Mesothelial cell of epicardium (in vitro differentiated cells): Measurements from ENCODE around the gene ITGB7. TPM values are rescaled to one million over a fixed set of nuclear protein-coding genes. Genes with fewer than 3 reads are reported as not detected.

Source experiments
- DNase-seq, 2 experiments: peaks; one replicate each; pipeline ENCODE4 v3.0.0; 2021; ENCODE audit warnings: low spot score in 2 of 2; ENCODE audit not compliant: unreplicated experiment in 2 of 2
- H3K27ac Mint-ChIP-seq: 2 replicates; pipeline ENCODE4 v1.8.0; 2021; ENCODE audit warnings: mixed read lengths
- H3K27me3 Mint-ChIP-seq: 2 replicates; pipeline ENCODE4 v1.8.0; 2021; ENCODE audit warnings: low read depth, mixed read lengths
- H3K36me3 Mint-ChIP-seq: 2 replicates; pipeline ENCODE4 v1.8.0; 2021; ENCODE audit warnings: mixed read lengths
- H3K4me1 Mint-ChIP-seq: 2 replicates; pipeline ENCODE4 v1.8.0; 2021; ENCODE audit warnings: mixed read lengths
- H3K4me3 Mint-ChIP-seq: 2 replicates; pipeline ENCODE4 v1.8.0; 2021; ENCODE audit warnings: mild to moderate bottlenecking, moderate library complexity, mixed read lengths
- H3K9me3 Mint-ChIP-seq: 2 replicates; pipeline ENCODE4 v1.8.0; 2021; ENCODE audit warnings: mixed read lengths
- total RNA-seq: library from RNA; stranded (reverse); gene quantifications from 3 replicates; pipeline ENCODE4 v1.2.1, GENCODE V29; 2021
- TF ChIP-seq, protein P1 (sequence below): fragments of 200-600 bp; sonication (generic); IDR thresholded peaks from one replicate; pipeline ENCODE4 v1.5.0; 2021; ENCODE audit warnings: antibody characterized with exemption; ENCODE audit not compliant: unreplicated experiment

ITGB7 gene
- total RNA-seq, 1 donor from 2014 or later, result 4.9 TPM

GRCh38 chr12:53217051-53217930 lies 10.2 kb upstream of the ITGB7 start:
- H3K4me3 Mint-ChIP-seq, result peak overlapping the region; percentile 94
- H3K4me1 Mint-ChIP-seq, result peaks cover 46% of the 10 kb centered on the region
- no peaks in the 10 kb centered on the region for H3K9me3 Mint-ChIP-seq
- peaks cover 8% of the 10 kb centered on the region for H3K36me3 Mint-ChIP-seq
- H3K27me3 Mint-ChIP-seq, result no peaks in the 10 kb centered on the region
- peak overlapping the region; percentile 91 for H3K27ac Mint-ChIP-seq
- TF ChIP-seq, protein P1, sequence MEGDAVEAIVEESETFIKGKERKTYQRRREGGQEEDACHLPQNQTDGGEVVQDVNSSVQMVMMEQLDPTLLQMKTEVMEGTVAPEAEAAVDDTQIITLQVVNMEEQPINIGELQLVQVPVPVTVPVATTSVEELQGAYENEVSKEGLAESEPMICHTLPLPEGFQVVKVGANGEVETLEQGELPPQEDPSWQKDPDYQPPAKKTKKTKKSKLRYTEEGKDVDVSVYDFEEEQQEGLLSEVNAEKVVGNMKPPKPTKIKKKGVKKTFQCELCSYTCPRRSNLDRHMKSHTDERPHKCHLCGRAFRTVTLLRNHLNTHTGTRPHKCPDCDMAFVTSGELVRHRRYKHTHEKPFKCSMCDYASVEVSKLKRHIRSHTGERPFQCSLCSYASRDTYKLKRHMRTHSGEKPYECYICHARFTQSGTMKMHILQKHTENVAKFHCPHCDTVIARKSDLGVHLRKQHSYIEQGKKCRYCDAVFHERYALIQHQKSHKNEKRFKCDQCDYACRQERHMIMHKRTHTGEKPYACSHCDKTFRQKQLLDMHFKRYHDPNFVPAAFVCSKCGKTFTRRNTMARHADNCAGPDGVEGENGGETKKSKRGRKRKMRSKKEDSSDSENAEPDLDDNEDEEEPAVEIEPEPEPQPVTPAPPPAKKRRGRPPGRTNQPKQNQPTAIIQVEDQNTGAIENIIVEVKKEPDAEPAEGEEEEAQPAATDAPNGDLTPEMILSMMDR, result no peak
- DNase-seq, result no peak

GRCh38 chr12:53215497-53215896 lies 8.4 kb upstream of the ITGB7 start:
- DNase-seq, result no peak
- H3K4me1 Mint-ChIP-seq, result peaks cover 42% of the 10 kb centered on the region
- no peak overlapping the region for H3K27ac Mint-ChIP-seq
- TF ChIP-seq, protein P1, result no peak
- no peaks in the 10 kb centered on the region for H3K27me3 Mint-ChIP-seq
- H3K4me3 Mint-ChIP-seq, result no peak overlapping the region
- peaks cover 15% of the 10 kb centered on the region for H3K36me3 Mint-ChIP-seq
- no peaks in the 10 kb centered on the region for H3K9me3 Mint-ChIP-seq

DNA sequence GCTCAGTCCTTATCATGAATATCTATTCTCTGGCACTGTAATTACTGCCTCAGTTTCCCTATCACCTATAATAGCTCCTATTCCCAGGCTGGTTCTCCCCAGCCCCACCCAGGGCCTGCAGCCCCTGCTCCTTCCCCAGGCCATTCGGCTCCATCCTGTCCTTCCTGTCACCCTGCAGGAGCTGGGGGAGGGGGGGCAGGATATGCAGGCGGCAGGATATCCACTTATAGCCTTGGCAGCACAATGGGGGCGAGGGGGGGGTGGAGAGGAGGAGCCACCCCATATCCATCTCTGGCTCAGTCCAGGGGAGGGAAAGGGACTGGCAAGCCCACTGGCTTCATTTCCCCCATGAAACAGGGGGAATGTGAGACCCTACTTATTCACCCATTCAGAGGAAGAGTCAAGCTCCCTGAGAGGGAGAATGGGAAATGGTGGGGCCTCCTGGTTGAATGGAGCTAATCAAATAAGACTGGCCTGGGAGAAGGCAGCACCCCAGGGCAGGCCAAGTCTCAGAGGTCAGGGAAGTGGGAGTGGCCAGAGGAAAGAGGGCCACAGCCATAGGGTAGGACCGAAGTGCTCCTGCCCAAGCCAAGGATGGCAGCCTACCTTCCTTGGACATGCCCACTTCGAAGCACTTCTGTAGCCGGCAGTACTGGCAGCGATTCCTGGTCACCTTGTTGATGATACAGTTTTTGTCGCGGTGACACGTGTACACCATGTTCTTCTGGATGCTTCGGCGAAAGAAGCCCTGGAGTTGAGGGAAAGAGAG lies 7.8 kb upstream of the ITGB7 start:
- peaks cover 18% of the 10 kb centered on the region for H3K36me3 Mint-ChIP-seq
- H3K27me3 Mint-ChIP-seq, result no peaks in the 10 kb centered on the region
- H3K9me3 Mint-ChIP-seq, result no peaks in the 10 kb centered on the region
- no peak for DNase-seq
- TF ChIP-seq, protein P1, result no peak
- H3K4me1 Mint-ChIP-seq, result peaks cover 42% of the 10 kb centered on the region
- no peak overlapping the region for H3K4me3 Mint-ChIP-seq
- H3K27ac Mint-ChIP-seq, result no peak overlapping the region

DNA sequence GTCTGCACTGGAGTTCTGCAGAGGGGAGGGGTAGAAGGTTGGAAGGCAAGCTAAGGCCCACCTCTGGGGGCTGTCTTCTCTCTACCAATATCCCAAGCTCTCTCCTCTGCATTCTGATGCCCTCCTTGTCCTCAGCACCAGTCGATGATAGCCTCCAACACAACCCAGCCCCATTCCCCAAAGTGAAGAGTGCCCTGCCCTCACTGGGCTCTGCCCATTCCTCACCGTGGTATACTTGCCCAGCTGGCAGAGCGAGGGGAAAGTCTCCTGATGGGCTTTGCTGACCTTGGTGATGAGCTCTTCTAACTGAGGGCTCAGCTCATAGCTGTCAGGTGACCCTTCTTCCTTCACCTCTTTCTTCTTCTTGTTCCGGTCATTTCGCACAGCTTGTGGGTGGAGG lies 7.2 kb upstream of the ITGB7 start:
- DNase-seq, result no peak
- Mint-ChIP-seq H3K27me3 (no peaks in the 10 kb centered on the region), H3K36me3 (peaks cover 18% of the 10 kb centered on the region), H3K4me1 (peaks cover 36% of the 10 kb centered on the region), H3K27ac (no peak overlapping the region), H3K4me3 (no peak overlapping the region), H3K9me3 (no peaks in the 10 kb centered on the region)
- TF ChIP-seq, protein P1, result no peak

DNA sequence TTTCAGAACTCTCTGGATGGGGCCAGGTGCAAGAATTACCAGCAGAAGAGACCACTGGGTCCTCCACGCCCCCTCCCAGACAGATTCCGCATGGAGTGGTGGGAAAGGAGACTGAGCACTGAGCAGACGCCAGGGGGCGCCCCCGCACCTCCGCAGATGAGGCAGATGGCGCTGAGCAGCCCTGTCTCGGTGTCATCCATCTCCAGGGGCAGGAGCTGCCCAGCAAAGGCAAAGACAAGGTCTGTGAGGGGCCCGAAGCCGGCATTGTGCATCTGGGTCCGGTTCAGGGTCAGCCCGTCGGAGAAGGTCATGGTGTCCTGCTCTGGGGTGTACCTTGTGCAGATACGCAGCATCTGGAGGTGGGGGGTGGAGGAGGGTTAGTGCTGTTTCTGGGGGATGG lies 6.3 kb upstream of the ITGB7 start:
- no peak overlapping the region for H3K4me3 Mint-ChIP-seq
- peaks cover 18% of the 10 kb centered on the region for H3K36me3 Mint-ChIP-seq
- H3K9me3 Mint-ChIP-seq, result no peaks in the 10 kb centered on the region
- peak overlapping the region; percentile 45 for H3K27ac Mint-ChIP-seq
- peaks cover 30% of the 10 kb centered on the region for H3K4me1 Mint-ChIP-seq
- no peaks in the 10 kb centered on the region for H3K27me3 Mint-ChIP-seq
- TF ChIP-seq, protein P1, result peak; percentile 87
- peak; percentile 81 to 93 for DNase-seq
